Right forelimb (tissue), 1 donor: ENCODE data around the gene TMEM135.

ENCODE experiments used
- DNase-seq: peaks from one replicate; pipeline ENCODE4 v3.0.0-alpha.2; 2018

TMEM135 gene

GRCh38 chr11:87320123-87320522 is 282.4 kb downstream of the TMEM135 start:
- DNase-seq = no peak

DNA sequence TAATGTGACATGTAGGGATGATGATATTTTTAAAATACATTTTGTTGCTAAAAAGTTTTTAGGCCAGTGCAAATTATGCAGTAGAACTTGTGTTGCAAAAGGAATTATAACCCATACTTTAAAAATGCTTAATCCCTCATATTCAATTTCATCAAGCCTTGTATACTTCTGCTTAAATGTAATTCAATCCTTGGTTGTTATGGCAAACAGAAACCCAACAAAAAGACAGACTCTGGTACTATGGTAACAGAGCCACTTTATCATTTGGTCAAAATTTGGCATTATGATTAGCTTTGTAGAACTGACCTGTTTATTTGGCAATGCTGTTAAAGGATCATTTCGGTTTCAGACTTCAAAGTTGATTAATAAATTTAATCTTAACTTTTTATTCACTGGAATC is 284.8 kb downstream of the TMEM135 start:
- no peak for DNase-seq

DNA sequence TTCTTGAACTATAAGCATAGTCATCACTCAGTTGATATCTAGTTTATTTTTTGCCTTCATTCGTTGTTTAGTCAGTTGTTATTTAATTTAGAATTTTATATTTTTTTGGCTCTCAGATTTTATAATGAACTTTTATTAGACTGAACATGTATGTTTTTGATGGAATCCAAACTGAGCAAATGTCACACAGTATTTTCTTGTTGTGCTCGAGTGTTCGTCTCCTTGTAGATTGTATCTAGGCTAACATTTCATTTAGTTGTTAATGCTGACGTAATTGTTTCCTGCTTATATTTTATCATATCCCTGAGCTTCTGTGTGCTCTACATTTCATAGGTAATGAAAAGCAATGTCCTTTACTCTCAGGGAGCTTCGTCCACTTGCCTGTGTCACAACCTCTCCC is 286.2 kb downstream of the TMEM135 start:
- no peak for DNase-seq

GRCh38 chr11:87324817-87325489 is 287.2 kb downstream of the TMEM135 start:
- no peak for DNase-seq

DNA sequence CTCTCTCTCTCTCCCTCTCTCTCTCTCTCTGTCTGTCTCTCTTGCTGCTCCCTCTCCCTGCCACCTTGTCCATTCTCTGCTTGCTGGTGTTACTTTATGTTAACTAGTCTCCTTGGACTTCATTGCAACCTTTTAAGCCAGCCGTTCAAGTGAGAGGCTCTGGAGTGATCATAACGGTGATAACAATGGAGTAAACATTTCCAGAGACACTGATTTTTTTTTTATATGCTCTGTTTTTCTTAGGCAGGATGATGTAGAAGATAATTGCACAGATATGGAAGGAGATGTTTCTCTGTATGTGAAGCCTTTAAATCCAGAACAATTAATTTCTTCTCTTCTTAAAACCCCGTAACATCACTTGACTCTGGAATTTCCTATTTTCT is 287.7 kb downstream of the TMEM135 start:
- DNase-seq = no peak

DNA sequence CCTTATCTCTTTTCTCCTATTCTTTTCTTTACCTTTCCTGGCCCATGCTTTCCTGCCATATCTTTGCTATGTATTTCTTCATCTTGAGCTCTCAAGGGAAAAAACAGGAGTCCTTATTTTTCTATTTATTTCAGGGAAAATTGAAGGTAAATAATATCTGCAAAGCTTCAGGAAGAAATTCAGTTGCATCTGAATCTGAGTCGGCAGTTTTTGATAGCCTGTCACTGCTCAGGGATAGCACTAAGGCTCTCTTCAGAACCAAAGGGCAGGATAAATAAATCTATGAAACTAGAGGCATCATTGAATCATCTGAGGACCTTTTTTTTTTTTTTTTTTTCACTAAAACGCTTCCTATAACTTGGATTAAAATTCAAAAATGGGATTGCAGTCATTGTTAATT is 288.9 kb downstream of the TMEM135 start:
- DNase-seq = no peak

DNA sequence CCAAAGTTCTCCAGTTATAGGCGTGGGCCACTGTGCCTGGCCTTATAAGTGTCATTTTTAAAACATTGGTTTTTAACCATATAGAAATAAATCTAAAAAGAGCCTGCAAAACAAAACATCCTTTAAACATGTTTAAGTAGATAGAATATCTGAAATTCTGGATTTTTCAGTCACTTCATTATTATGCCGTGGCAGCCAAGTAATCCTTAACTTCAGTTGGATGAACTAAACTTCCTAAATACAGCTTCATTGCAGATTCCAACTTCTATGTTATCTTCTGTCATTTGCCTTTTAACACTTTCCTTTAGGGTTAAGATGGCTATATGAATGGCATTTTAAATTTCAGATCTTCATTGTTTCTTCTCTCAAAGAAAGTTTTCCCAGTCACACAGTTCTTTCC is 291.4 kb downstream of the TMEM135 start:
- no peak for DNase-seq

DNA sequence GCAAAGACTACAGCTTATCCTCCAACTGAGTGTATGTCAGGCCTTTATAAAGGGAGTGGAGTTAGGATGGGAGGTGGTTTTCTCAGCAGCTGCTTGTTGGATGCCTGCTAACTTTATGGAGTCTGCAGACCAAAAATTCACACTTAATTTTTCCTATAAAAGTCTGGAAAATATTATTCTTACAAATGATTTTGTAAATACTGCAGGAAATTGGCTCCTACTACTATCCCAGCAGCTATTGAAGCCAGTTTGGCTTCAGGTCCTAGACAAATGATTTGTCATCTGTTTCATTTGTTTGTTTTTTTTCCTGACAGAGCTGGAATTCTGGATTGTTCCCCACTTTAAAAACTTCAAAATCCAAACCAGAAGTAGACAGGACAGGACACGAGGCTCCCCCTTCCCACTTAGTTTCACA is 292.5 kb downstream of the TMEM135 start:
- DNase-seq = no peak

GRCh38 chr11:87331273-87331672 is 293.5 kb downstream of the TMEM135 start:
- DNase-seq = no peak

GRCh38 chr11:87338046-87338639 is 300.4 kb downstream of the TMEM135 start:
- DNase-seq = no peak

DNA sequence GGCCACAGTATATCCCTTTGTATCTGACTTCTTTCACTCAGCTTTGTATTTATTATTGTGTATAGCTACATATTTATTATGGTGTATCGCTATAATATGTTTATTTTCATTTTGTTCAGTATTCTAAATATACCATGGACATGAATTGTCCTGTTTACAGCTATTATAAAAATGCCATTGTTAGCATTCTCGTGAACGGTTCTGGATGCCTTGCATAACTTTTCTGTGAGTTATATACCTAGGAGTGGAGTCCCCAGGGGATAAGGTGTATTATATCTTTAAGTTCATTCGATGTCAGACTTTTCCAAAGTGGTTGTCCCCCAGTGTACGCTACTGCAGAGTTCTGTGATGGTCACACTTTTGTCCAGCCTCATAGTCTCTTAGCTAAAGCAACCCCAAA is 301.7 kb downstream of the TMEM135 start:
- DNase-seq = no peak

DNA sequence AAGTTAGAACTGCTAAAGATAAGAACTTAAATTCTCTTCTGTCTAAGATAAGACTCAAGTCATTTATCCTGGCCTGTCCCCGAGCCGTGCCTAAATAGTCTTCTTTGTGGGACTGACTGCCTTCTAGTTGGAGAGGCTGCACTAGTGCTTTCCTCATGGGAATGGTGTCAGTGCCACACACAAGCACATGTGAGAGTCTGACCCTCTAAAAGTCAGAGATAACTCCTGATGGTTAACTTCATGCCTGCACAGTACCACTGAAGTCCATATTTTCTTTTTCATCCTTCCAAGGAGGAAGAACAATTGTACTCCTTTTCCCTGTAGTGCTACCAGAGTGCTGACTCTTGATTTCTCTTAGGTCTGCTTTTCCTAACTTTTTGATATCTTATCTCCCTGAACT is 309.7 kb downstream of the TMEM135 start:
- no peak for DNase-seq

DNA sequence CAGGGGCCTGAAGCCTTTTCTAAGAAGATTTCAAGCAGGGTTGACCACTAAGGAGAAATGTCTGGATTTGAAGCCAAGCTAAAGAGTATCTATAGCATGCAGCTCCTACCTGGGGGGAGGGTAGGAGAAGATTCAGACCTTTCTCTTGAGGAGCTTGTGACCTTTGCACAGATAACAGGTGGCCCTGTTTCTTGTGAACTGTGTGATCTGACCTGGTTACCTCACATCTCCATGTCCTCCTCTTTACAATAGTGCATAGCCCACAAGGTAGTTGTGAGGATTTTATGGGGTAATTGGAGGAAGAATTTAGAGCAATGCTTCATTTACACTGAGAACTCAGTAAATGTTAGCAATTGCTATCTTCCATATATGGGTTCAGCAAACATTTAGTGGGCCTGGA is 310.1 kb downstream of the TMEM135 start:
- no peak for DNase-seq

DNA sequence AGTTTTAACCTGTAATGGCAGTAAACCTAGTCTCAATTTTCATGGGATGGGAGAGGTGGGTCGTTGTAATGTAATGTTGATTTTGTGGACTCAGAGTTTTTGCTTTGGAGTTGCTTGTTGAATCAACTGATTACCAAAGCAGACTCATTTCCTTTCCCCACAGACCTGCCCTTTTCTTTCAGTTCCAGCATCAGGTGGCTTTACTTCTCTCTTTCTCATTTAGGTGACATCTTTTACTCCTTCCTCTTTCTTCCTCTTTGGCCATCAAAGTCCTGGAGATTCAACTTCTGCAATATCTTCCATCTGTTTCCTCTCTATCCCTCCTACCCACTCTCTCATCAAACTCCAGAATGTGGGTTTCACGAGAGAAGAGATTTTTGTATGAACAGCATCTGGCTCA is 313.9 kb downstream of the TMEM135 start:
- no peak for DNase-seq

GRCh38 chr11:87352759-87353707 is 315.3 kb downstream of the TMEM135 start:
- peak; percentile 90 for DNase-seq

DNA sequence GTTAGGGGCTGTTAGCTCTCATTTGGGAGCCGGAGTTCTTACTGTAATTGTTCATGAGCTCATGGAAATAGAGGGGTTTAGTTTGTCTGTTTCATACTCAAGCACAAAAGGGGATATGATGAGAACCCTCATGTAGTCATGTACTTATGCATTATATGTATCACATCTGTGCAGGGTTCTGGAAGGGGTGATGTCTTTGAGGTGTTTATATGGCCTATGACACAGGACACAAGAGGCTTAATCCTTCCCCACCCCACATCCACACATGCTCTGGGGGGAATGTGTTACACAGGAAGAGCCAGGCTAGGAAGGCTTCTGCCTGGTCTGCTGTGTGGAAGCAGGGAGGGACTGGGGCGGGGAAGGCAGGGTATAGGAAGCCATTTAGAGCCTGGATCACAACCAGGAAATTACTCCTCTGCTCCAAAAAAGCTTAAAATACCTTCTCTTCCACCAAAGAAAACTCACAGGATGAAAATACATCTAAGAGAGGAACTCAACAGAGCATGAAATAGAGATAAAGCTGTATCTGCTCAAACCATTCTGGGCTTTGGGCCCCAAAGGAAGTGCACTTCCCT is 316.1 kb downstream of the TMEM135 start:
- DNase-seq = no peak

DNA sequence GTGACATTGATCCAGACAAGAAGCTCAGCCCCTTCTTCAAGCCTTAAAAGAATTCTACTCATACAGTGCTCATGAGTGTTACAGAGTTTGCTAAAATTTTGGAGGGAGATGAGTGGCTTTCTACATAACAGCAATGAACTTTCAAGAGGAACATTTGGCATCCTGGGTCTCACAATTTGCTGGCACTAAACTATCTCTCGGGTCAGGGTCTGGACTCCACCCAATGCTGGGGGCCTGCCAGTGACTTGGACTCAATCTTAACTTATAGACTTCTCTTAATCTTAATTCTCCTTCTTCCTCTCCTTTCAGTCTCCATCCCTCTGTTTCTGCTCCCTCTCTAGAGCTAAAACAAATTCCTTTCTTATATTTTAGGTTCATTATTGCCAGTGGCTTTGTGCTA is 317.9 kb downstream of the TMEM135 start:
- no peak for DNase-seq

DNA sequence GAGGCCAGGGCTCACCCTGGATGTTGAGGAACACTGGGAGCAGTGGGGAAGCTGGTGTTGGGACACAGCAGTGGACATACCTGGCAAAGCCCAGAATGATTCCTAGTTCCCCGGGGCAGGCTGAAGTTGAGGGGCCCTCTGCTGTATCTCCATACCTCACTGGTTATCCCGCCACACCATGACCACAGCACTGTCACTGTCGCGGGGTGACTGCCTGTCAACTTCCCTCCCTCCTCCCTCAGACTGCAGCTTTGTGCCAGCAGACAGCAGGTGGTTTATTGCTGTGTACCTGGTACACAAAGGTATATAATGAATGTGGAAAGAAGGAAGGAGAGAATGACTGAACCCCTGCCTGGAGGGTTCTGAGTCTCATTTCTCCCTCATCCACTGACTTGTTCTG is 318.7 kb downstream of the TMEM135 start:
- no peak for DNase-seq

DNA sequence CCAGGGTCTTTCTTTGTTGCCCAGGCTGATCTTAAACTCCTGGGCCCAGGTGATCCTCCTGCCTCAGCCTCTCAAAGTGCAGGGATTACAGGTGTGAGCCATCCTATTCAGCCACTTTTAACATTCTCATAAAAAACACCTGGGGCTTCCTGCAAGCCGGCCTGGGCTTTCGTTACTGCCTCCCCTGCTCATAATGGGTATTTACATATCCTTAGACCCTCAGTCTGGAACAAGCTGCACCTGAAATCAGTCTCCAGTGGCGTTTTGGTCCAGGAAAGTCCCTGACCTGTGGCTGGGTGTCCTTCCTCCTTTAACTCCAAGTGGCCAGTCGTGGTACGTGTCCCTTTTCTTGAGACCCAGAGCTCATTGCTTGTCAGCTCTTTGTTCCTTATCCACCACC is 320.7 kb downstream of the TMEM135 start:
- DNase-seq = no peak

- no peak for DNase-seq
Observed at GRCh38 chr11:87359401-87359800, 321.7 kb downstream of the TMEM135 start.

DNA sequence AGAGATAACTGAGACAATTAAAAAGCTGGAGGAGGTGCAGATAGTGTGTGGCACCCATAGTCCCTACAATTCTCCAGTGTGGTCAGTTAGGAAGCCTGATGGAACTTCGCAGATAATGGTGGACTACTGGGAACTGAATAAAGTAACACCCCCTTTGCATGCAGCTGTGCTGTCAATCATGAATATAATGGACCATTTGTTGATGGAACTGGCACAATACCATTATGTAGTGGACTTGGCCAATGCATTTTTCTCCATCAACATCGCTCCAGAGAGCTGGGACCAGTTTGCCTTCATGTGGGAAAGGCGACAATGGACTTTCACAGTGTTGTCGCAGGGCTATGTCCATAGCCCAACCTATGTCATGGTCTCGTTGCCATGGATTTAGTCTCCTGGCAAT is 324.2 kb downstream of the TMEM135 start:
- no peak for DNase-seq

DNA sequence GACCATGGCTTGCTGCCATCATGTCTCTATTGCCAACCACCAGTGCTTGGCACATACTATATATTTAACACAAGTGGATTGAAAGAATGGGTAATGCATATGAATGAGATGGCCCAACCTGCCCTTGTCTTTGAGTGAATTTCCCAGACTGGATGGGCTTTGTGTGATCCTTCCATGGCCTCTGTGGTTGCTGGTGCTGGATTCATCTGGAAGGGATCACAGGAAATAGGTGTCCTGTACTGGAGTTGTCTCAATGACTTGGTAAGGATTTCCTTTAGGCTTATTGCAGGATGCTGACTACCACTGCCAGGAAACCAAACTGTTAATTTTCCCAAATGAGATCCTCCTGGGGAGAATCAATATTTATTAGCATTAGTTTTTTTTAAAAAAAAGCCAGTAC is 328.6 kb downstream of the TMEM135 start:
- no peak for DNase-seq

- DNase-seq = no peak
Observed at GRCh38 chr11:87366763-87367405, 329.1 kb downstream of the TMEM135 start.
